Transverse colon (tissue), 4 donors: ENCODE data around the gene TNRC18. TPM values are rescaled to one million over a fixed set of nuclear protein-coding genes. Genes with fewer than 3 reads are reported as not detected.
"Not testable (repeated sequence)": the region's sequence is repeated elsewhere in the genome, so short reads cannot be mapped to it uniquely, and the experiment has no call there.

ENCODE experiments used
- DNase-seq: peaks from one replicate; pipeline ENCODE4 v3.0.0-alpha.2; 2019
- H3K27ac ChIP-seq, 4 donors: fragments of 200-600 bp; sonication (generic); 2 replicates each; pipeline ENCODE4 v1.5.1; 2016 to 2018; ENCODE audit warnings: inconsistent platforms in 4 of 4
- H3K27me3 ChIP-seq: fragments of 200-600 bp; sonication (generic); 2 replicates; pipeline ENCODE4 v1.5.1; 2017; ENCODE audit warnings: inconsistent platforms
- H3K36me3 ChIP-seq, 4 donors: fragments of 200-600 bp; sonication (generic); 2 replicates each; pipeline ENCODE4 v1.5.1; 2017 to 2019; ENCODE audit warnings: inconsistent platforms in 4 of 4
- H3K4me1 ChIP-seq, 4 donors: fragments of 200-600 bp; sonication (generic); 2 replicates each; pipeline ENCODE4 v1.5.1; 2017 to 2020; ENCODE audit warnings: inconsistent platforms in 4 of 4
- H3K4me3 ChIP-seq, 4 donors: fragments of 200-600 bp; sonication (generic); 1 replicate in 1 of 4; 2 replicates in 3 of 4; pipeline versions ENCODE4 v1.5.1 to v1.6.1; 2017 to 2019; ENCODE audit warnings: inconsistent platforms in 4 of 4
- H3K9me3 ChIP-seq, 2 donors: fragments of 200-600 bp; sonication (generic); 2 replicates each; pipeline ENCODE4 v1.5.1; 2017 to 2019; ENCODE audit warnings: inconsistent platforms in 2 of 2
- WGBS, 2 donors: methylation state at CpG; one replicate each; pipeline ENCODE4 v1.1.5; 2018; ENCODE audit warnings: low coverage in 1 of 2; 5-methylcytosine and 5-hydroxymethylcytosine counted together
- in situ Hi-C, 4 donors: fragments of 200-750 bp; cut with MboI; loops; one replicate each; pipeline versions ENCODE4 v1.15.0 to v1.15.1; 2017; ENCODE audit warnings: low sequenced_read_pairs in 3 of 4, low pct_ligation_motif_present in 1 of 4, low pct_unique_long_range_greater_than_20kb in 1 of 4
- intact Hi-C: fragments of 100-400 bp; cut with DNase I; formaldehyde crosslinking; loops from one replicate; pipeline ENCODE4 v1.15.1; 2023; ENCODE audit warnings: low total_unique reads
- total RNA-seq, 4 donors: library from RNA; depleted of rRNA; stranded (reverse); fragments of >200 nt; gene quantifications; one replicate each; pipeline ENCODE4 v1.1.0, GENCODE V29; 2016

The TNRC18 gene
- total RNA-seq, 4 donors from 2014 or later: 91.2 to 430 (median 175) TPM

DNA sequence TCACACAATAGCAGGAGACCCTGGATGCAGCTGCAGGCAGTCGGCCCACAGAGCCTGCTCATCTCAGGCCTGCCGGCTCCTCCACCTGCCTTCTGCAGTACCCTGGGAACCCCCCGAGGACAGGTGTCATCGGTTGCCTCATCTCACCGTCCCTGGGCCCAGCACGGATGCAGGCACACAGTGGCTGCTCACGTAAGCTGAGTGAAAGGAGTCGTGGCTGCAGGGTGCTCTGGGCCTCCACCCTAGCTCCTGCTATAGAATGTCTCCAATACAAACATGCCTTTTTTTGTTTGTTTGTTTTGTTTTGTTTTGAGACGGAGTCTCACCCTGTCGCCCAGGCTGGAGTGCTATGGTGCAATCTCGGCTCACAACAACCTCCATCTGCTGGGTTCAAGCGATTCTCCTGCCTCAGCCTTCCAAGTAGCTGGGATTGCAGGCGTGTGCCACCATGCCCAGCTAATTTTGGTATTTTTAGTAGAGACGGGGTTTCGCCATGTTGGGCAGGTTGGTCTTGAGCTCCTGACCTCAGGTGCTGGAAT, 163.0 kb downstream of the TNRC18 start:
- H3K4me3 ChIP-seq, H3K36me3 ChIP-seq, H3K27me3 ChIP-seq, H3K27ac ChIP-seq, DNase-seq, H3K9me3 ChIP-seq, H3K4me1 ChIP-seq, intact Hi-C loops, in situ Hi-C loops: not testable (repeated sequence)
- WGBS, 2 donors: 60 to 84% methylated on average over 1 to 15 of the region's 15 CpGs

Other genes starting within 250 kb of the TNRC18 start
- gene WIPI2, start 233.6 kb downstream of the TNRC18 start, total RNA-seq: 10 to 100 TPM; 30.8 to 64.3 (median 53.2) TPM
- gene SLC29A4, start 140.9 kb downstream of the TNRC18 start, total RNA-seq: 10 to 100 TPM in 1 of 4 donors, 1 to 10 TPM in 2, under 1 TPM in 1; 0.60 to 36.3 (median 2.6) TPM
- 10 to 100 TPM in 2 of 4 donors, 1 to 10 TPM in 2; 8.5 to 22.8 (median 9.4) TPM for gene FBXL18, start 90.0 kb upstream of the TNRC18 start, total RNA-seq
- gene ACTB, start 106.8 kb upstream of the TNRC18 start, total RNA-seq: 1,000 to 10,000 TPM; 4,023 to 7,543 (median 4,610) TPM
- gene FSCN1, start 169.0 kb upstream of the TNRC18 start, total RNA-seq: 10 to 100 TPM in 2 of 4 donors, 1 to 10 TPM in 2; 6.2 to 18.3 (median 10.7) TPM